K562 (cell line): ENCODE results near the gene EDEM1. TPM values are rescaled to one million over a fixed set of nuclear protein-coding genes. Genes with fewer than 3 reads are reported as not detected.

Source experiments
- C11orf30 ChIP-seq: fragments of 450-650 bp; IDR thresholded peaks from 2 replicates; pipeline ENCODE4 v1.6.1; 2016; ENCODE audit warnings: low read depth, mild to moderate bottlenecking
- HLTF ChIP-seq: fragments of 450-650 bp; IDR thresholded peaks from 2 replicates; pipeline ENCODE4 v1.6.1; 2016
- LARP7 ChIP-seq: fragments of 450-650 bp; IDR thresholded peaks from 2 replicates; pipeline ENCODE4 v1.6.1; 2016
- MAFF ChIP-seq: IDR thresholded peaks from 2 replicates; pipeline ENCODE4 v1.6.1; 2012; ENCODE audit warnings: low read length, improper control_type of control experiment
- MIER1 ChIP-seq: fragments of 450-650 bp; IDR thresholded peaks from 2 replicates; pipeline ENCODE4 v1.6.1; 2016; ENCODE audit warnings: antibody characterized with exemption, mild to moderate bottlenecking, low read depth
- MYNN ChIP-seq, 2 experiments: sonication (generic); formaldehyde crosslinking in 1 of 2; IDR thresholded peaks; 2 replicates each; pipeline versions ENCODE4 v1.5.0 to v1.6.1; 2016 to 2020; ENCODE audit warnings: antibody characterized with exemption in 1 of 2, missing genetic modification reagents in 1 of 2
- RAD51 ChIP-seq: fragments of 450-650 bp; IDR thresholded peaks from 2 replicates; pipeline ENCODE4 v1.7.1; 2016; ENCODE audit warnings: low read depth, mild to moderate bottlenecking, borderline replicate concordance
- ZNF143 ChIP-seq: sonication (generic); formaldehyde crosslinking; IDR thresholded peaks from 2 replicates; pipeline ENCODE4 v1.9.0; 2022; ENCODE audit warnings: mild to moderate bottlenecking, missing genetic modification reagents
- ZNF318 ChIP-seq, 2 experiments: fragments of 450-650 bp; IDR thresholded peaks; 2 replicates each; pipeline ENCODE4 v1.6.1; 2016; ENCODE audit warnings: mild to moderate bottlenecking in 2 of 2, borderline replicate concordance in 1 of 2, low read depth in 1 of 2, moderate library complexity in 1 of 2
- ZNF695 ChIP-seq: fragments of 450-650 bp; formaldehyde crosslinking; IDR thresholded peaks from 2 replicates; pipeline ENCODE4 v1.4.0; 2020; ENCODE audit warnings: mild to moderate bottlenecking, moderate library complexity
- polyA plus RNA-seq, 8 experiments: library from polyadenylated mRNA; depleted of rRNA in 4 of 8; stranded (reverse) in 5 of 8; unstranded in 3 of 8; fragments of >200 nt; fragmentation: Nextera tagmentation in 2 of 8; fragmentation: Illumina TruSeq in 1 of 8; extraction: Ambion mirVana in 2 of 8; extraction: Trizol in 1 of 8; gene quantifications; 2 replicates each; pipeline versions ENCODE4 v1.2.1 to v1.2.3, GENCODE V29; 2011 to 2014; ENCODE audit warnings: inconsistent platforms in 1 of 8, missing spikeins in 1 of 8
- total RNA-seq, 7 experiments: library from RNA; depleted of rRNA in 6 of 7; stranded (reverse); fragments of >200 nt in 6 of 7; fragmentation: Illumina TruSeq in 2 of 7; extraction: Trizol in 2 of 7; gene quantifications; 2 replicates each; pipeline versions ENCODE4 v1.2.1 to v1.2.3, GENCODE V29; 2011 to 2021; ENCODE audit warnings: low replicate concordance in 1 of 7
- TF ChIP-seq, protein P1 (sequence below), 2 experiments: fragments of 200-800 bp in 1 of 2; sonication (Bioruptor generic) in 1 of 2; sonication (generic) in 1 of 2; formaldehyde crosslinking in 1 of 2; IDR thresholded peaks in 1 of 2; conservative IDR thresholded peaks in 1 of 2; 2 replicates each; pipeline versions ENCODE4 v1.5.0 to v1.6.1; 2016 to 2020; ENCODE audit warnings: missing compliant biosample characterization in 1 of 2, missing genetic modification characterization in 1 of 2, missing genetic modification reagents in 1 of 2

Gene EDEM1
- total and polyA plus RNA-seq, 9 of the 15 experiments (the other 6 are each of a cell fraction or from before 2014, with no cell fraction given), result 6.2 to 36.7 (median 14.3) TPM

DNA sequence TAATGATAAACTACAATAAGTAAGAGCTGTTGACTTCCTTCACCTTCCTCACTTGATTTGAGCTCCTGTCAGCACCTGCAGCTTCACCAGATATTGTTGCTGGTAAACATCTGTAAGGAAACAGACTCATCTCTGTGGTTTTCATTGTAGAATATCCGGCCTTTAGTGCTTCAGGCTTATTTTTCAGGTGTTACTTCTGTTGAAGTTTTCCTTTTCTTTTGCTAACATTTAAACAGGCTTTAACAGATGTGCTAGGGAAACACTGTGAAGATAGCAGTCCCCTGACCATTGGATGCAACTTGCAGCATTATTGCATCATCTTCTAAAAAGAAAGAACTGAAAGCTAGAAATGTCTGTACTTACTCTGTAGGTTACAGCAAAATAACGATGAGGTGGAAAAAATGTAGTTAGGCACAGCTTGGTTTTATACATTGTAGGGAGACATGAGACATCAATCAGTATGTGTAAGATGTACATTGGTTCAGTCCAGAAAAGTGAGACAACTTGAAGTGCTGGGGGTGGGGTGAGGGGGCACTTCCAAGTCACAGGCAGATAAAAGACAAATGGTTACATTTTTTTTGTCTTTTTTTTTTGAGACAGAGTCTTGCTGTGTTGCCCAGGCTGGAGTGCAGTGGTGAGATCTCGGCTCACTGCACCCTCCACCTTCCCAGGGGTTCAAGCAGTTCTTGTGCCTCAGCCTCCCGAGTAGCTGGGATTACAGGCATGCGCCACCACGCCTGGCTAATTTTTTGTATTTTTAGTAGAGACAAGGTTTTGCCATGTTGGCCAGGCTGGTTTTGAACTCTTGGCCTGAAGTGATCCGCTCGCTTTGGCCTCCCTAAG is 10.2 kb downstream of the EDEM1 start (continued):
- TF ChIP-seq ZNF318 (IDR thresholded peaks at IDR 0.05; ENCODE audit: borderline replicate concordance in 1 of 2, low read depth in 1 of 2) (peak; percentile 86 to 96; a peak in 3 of 4 replicates), RAD51 (no peak), LARP7 (no peak), HLTF (no peak), MAFF (no peak), MYNN (IDR thresholded peaks at IDR 0.05) (no peak), MYNN (CRISPR knock-in tag; IDR thresholded peaks at IDR 0.05) (no peak), ZNF143 (CRISPR knock-in tag) (no peak), ZNF695 (CRISPR knock-in tag) (no peak), MIER1 (no peak), C11orf30 (no peak)
- TF ChIP-seq, protein P1, sequence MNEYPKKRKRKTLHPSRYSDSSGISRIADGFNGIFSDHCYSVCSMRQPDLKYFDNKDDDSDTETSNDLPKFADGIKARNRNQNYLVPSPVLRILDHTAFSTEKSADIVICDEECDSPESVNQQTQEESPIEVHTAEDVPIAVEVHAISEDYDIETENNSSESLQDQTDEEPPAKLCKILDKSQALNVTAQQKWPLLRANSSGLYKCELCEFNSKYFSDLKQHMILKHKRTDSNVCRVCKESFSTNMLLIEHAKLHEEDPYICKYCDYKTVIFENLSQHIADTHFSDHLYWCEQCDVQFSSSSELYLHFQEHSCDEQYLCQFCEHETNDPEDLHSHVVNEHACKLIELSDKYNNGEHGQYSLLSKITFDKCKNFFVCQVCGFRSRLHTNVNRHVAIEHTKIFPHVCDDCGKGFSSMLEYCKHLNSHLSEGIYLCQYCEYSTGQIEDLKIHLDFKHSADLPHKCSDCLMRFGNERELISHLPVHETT (CRISPR knock-in tag; conservative IDR thresholded peaks at IDR 0.05 in 1 of 2, IDR thresholded peaks at IDR 0.05 in 1 of 2), result 0 out of 4 replicates have a peak, but pooled peaks of 1 of the 2 experiments have one; percentile 10
